Dendritic cell treated with granulocyte-macrophage colony-stimulating factor and Interleukin-4, amounts not matched to agents 40 ng/mL and 50 ng/mL, for 4 days (primary cell): ENCODE measurements around the gene RHOXF2B.
"Not testable (repeated sequence)": the region's sequence is repeated elsewhere in the genome, so short reads cannot be mapped to it uniquely, and the experiment has no call there.

Source experiments
- H3K27ac Mint-ChIP-seq: one replicate; pipeline ENCODE4 v1.8.0; 2022; ENCODE audit warnings: mild to moderate bottlenecking, mixed read lengths
- H3K27me3 Mint-ChIP-seq: one replicate; pipeline ENCODE4 v1.8.0; 2022; ENCODE audit warnings: mild to moderate bottlenecking, mixed read lengths
- H3K36me3 Mint-ChIP-seq: one replicate; pipeline ENCODE4 v1.8.0; 2022; ENCODE audit warnings: low read depth, mixed read lengths
- H3K4me1 Mint-ChIP-seq: one replicate; pipeline ENCODE4 v1.8.0; 2022; ENCODE audit warnings: low read depth, mixed read lengths
- H3K4me3 Mint-ChIP-seq: one replicate; pipeline ENCODE4 v1.8.0; 2022; ENCODE audit warnings: mild to moderate bottlenecking, moderate library complexity, mixed read lengths
- H3K9me3 Mint-ChIP-seq: one replicate; pipeline ENCODE4 v1.8.0; 2022; ENCODE audit warnings: mixed read lengths
- intact Hi-C: fragments of 100-400 bp; cut with micrococcal nuclease; formaldehyde crosslinking; loops from one replicate; pipeline ENCODE4 v1.15.0; 2022

The RHOXF2B gene

GRCh38 chrX:120077590-120077989 lies at the start of gene RHOXF2B:
Gene RHOXF2B, minus strand, starts transcription at chrX:120077690. Its CDS starts 138 bp downstream, at chrX:120077552.
- intact Hi-C loops, H3K9me3 Mint-ChIP-seq, H3K27ac Mint-ChIP-seq, H3K36me3 Mint-ChIP-seq, H3K4me3 Mint-ChIP-seq, H3K27me3 Mint-ChIP-seq, H3K4me1 Mint-ChIP-seq: not testable (repeated sequence)

DNA sequence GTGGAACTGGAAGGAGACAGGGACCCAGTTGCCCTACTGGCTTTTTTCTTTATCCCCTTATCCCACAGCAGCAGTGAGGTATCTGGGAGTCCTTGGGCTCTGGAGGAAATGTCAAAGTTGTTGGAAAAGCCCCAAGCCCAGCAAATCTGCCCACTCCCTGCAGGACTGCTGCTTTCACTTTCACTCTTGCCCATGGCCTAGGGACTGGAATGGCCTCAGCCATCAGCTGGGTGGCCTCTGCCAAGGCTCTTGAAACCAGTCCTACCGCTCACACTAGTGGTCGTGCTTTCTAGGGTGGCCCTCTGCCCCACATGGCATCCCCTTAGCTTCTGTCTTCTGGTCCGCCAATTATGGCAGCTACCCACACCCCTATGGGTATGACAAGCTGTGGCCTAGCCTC lies 48.0 kb upstream of the RHOXF2B start:
- no peaks in the 10 kb centered on the region for H3K9me3 Mint-ChIP-seq
- H3K4me3 Mint-ChIP-seq: peak overlapping the region; percentile 17
- no peaks in the 10 kb centered on the region for H3K36me3 Mint-ChIP-seq
- no peaks in the 10 kb centered on the region for H3K27me3 Mint-ChIP-seq
- H3K27ac Mint-ChIP-seq: peak overlapping the region; percentile 30
- H3K4me1 Mint-ChIP-seq: peaks cover 11% of the 10 kb centered on the region
- intact Hi-C loops: no loop called here

- H3K27ac Mint-ChIP-seq: no peak overlapping the region
- H3K27me3 Mint-ChIP-seq: no peaks in the 10 kb centered on the region
- intact Hi-C loops: no loop called here
- H3K4me1 Mint-ChIP-seq: peaks cover 4% of the 10 kb centered on the region
- no peak overlapping the region for H3K4me3 Mint-ChIP-seq
- no peaks in the 10 kb centered on the region for H3K9me3 Mint-ChIP-seq
- H3K36me3 Mint-ChIP-seq: no peaks in the 10 kb centered on the region
Observed at GRCh38 chrX:120120223-120120622, 42.7 kb upstream of the RHOXF2B start.

DNA sequence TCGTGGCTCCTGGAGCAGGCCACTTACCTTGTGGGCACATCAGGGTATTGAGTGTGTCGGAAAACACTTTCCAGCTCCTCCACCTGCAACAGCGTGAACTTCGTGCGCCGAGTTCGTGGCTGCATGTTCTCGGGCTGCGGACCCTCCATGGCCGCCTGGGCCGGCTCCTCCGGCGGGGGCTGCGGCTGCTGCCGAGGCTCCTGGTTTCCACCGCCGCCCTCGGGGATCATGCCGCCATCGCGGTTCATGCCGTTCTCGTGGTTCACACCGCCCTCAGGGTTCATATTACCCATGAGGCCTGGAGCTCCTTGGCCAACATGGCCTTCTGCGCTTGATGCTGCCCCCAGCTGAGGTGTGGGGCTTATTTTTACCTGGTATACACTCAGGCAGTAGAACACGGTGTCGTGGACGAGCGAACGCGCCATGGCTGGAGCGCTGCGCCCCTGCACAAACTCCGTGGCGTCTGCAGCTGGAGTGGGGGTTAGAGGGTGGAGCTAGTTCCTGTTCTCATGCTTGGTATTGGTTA lies 38.0 kb upstream of the RHOXF2B start, which contains the start of gene RHOXF1:
Gene RHOXF1, minus strand, starts transcription at position 476 of the 526 bp plus-strand sequence. Its CDS starts 51 bp downstream, at position 425.
- no peak within 1 kb of the TSS for H3K4me3 Mint-ChIP-seq
- H3K9me3 Mint-ChIP-seq: no peaks in the 10 kb centered on the region
- H3K4me1 Mint-ChIP-seq: no peaks in the 10 kb centered on the region
- intact Hi-C loops: no loop called here
- no peak within 1 kb of the TSS for H3K27ac Mint-ChIP-seq
- H3K27me3 Mint-ChIP-seq: no peaks in the 10 kb centered on the region
- no peaks in the 10 kb centered on the region for H3K36me3 Mint-ChIP-seq

DNA sequence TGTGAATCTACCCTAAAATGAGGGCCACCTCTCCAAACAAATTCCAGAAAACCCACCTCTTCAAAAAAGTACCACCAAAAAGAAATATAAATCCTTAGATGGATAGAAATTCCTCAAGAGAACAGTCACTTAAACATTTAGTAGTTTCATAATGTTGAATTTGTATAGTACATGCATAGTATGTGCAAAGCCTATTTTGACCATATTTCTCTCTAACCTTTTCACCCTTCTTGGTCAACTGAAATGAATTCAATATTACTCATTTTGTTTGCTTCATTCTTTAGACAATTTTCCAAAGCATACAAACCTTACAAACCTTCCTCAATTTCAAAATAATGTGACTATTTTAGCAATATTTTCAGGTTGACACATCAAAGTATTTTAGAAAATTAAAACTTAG lies 34.1 kb upstream of the RHOXF2B start:
- Mint-ChIP-seq H3K27me3 (no peaks in the 10 kb centered on the region), H3K4me1 (no peaks in the 10 kb centered on the region), H3K9me3 (no peaks in the 10 kb centered on the region), H3K27ac (no peak overlapping the region), H3K36me3 (no peaks in the 10 kb centered on the region), H3K4me3 (no peak overlapping the region)
- intact Hi-C loops: no loop called here

DNA sequence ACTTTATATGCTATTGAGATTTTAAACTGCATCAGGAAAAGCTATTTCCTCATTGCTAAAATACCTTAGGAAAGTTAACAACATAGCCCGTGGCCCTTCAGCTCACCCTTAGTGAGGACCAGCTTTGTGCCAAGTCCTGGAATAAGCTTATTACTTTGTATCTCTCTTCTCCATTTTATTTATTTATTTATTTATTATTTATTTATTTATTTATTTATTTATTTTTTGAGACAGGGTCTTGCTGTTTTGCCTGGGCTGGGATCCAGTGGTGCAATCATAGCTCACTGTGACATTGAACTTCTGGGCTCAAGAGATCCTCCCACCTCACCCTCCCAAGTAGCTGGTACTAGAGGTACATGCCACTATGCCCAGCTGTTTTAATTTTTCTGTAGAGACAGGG lies 31.9 kb upstream of the RHOXF2B start:
- Mint-ChIP-seq H3K4me3 (no peak overlapping the region), H3K4me1 (no peaks in the 10 kb centered on the region), H3K36me3 (no peaks in the 10 kb centered on the region), H3K27me3 (no peaks in the 10 kb centered on the region), H3K9me3 (no peaks in the 10 kb centered on the region), H3K27ac (no peak overlapping the region)
- intact Hi-C loops: no loop called here

GRCh38 chrX:120104707-120105106 lies 27.2 kb upstream of the RHOXF2B start:
- H3K36me3 Mint-ChIP-seq, H3K9me3 Mint-ChIP-seq, H3K4me1 Mint-ChIP-seq, H3K27me3 Mint-ChIP-seq, H3K4me3 Mint-ChIP-seq, intact Hi-C loops, H3K27ac Mint-ChIP-seq: not testable (repeated sequence)

DNA sequence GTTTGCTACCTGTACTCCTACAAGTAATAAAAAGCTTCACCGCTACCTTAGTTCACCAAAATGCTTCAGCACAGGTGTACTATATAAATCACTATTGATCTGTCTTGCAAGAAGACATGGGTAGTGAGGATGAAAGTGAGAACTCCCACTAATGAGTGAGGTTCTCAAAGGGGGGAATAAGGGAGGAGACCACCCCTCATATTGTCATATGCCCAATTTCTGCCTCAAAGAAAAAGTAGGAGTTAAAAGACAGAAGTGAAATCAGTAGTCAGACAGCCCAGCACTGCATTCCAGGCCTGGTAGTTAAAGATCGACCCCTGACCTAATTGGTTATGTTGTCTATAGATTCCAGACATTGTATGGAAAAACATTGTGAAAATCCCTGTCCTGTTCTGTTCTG lies 23.6 kb upstream of the RHOXF2B start:
- H3K27ac Mint-ChIP-seq, H3K9me3 Mint-ChIP-seq, H3K36me3 Mint-ChIP-seq, H3K27me3 Mint-ChIP-seq, H3K4me1 Mint-ChIP-seq, intact Hi-C loops, H3K4me3 Mint-ChIP-seq: not testable (repeated sequence)

DNA sequence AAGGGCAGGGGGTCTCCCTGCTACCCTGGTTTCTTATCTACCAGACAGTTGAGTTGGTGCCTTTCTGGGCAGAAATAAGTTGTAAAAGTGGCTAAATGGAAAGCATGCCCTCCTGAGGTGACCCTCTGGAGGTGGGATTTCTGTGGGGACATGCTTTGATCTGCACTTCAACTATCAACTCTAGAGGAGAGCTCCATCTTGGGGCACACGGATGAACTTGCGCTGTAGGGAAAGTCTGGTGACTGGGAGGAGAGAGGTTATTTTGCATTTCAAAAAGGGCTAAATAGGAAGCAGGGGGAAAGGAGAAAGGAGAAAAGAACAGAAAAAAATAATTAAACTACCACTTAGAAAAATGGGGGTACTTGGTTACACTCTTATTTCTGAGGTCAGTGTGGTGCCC lies 12.7 kb upstream of the RHOXF2B start:
- Mint-ChIP-seq H3K36me3 (no peaks in the 10 kb centered on the region), H3K27ac (no peak overlapping the region), H3K27me3 (peaks cover 15% of the 10 kb centered on the region), H3K9me3 (no peaks in the 10 kb centered on the region), H3K4me1 (peaks cover 13% of the 10 kb centered on the region), H3K4me3 (no peak overlapping the region)
- intact Hi-C loops: no loop called here

- intact Hi-C loops: no loop called here
- no peak overlapping the region for H3K27ac Mint-ChIP-seq
- no peaks in the 10 kb centered on the region for H3K9me3 Mint-ChIP-seq
- peaks cover 15% of the 10 kb centered on the region for H3K27me3 Mint-ChIP-seq
- H3K4me3 Mint-ChIP-seq: peak overlapping the region; percentile 10
- H3K4me1 Mint-ChIP-seq: peaks cover 13% of the 10 kb centered on the region
- H3K36me3 Mint-ChIP-seq: no peaks in the 10 kb centered on the region
Observed at GRCh38 chrX:120087289-120088017, 10.0 kb upstream of the RHOXF2B start.

DNA sequence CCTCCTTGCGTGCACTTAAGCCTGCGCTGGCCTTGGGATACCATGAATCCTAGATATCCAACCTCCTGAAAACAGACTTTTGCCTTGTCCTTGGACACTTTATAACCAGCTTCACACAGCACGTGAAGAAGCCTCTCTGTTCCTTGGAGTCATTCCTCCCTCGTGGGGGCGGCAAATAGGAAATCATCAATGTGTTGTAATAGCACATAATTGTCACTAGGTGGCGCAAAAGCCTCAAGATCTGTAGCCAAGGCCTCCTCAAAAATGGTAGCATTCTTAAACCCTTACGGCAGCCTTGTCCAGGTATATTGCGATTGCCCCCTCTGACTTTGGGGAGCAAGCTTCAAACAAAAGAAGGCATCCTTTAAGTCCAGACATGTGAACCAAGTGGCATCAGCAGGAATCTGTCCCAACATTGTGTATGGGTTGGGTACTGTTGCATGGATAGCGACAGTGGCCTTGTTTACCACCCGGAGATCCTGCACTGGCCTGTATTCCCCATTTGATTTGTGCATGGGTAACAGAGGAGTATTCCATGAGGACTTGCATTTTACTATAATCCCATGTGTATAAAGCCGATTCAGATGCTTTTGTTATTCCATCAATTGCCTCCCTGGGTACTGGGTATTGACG lies 8.2 kb upstream of the RHOXF2B start:
- H3K9me3 Mint-ChIP-seq, H3K36me3 Mint-ChIP-seq, H3K27ac Mint-ChIP-seq, intact Hi-C loops, H3K4me3 Mint-ChIP-seq: not testable (repeated sequence)
- peaks cover 13% of the 10 kb centered on the region for H3K4me1 Mint-ChIP-seq
- peaks cover 15% of the 10 kb centered on the region for H3K27me3 Mint-ChIP-seq

DNA sequence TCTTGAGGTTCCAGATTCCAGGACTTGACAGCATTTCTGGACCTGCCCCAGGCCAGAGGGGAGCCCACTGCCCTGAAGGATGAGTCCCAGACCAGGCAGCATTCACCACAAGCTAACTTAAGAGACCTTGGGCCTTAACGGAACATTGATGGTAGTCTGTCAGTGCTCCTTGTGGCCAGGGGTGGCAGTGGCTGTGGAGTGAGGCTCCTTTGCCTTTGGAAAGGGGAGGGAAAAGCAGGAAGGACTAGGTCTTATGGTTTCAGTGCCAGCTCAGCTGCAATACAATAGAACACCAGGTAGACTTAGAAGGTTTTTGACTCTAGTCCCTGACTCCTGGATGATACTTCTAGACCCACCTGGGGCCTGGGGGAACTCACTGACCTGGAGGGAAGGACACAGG lies 11.3 kb downstream of the RHOXF2B start:
- H3K27me3 Mint-ChIP-seq, H3K27ac Mint-ChIP-seq, H3K4me3 Mint-ChIP-seq, H3K4me1 Mint-ChIP-seq, H3K9me3 Mint-ChIP-seq, H3K36me3 Mint-ChIP-seq, intact Hi-C loops: not testable (repeated sequence)

- H3K4me3 Mint-ChIP-seq, intact Hi-C loops, H3K27me3 Mint-ChIP-seq, H3K9me3 Mint-ChIP-seq, H3K27ac Mint-ChIP-seq, H3K4me1 Mint-ChIP-seq, H3K36me3 Mint-ChIP-seq: not testable (repeated sequence)
Observed at GRCh38 chrX:120042712-120043111, 34.8 kb downstream of the RHOXF2B start.

DNA sequence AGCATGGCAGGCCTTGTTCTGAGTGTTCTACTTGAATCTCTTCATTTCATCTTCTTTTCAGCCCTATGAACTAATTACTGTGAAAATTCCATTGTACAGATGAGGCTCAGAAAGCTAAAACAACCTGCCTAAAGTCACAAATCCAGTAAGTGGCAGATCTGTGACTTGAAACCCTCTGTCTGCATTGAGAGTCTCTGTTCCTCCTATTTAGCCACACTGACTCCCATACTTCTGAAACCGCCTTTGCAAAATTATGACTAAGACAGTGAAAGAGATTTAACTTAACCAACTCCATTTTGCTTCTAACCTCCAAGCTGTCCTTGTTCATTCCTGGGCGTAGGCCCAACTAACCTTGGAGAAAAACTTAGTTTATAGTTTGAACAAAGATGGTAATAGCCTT lies 35.2 kb downstream of the RHOXF2B start:
- H3K4me1 Mint-ChIP-seq, H3K4me3 Mint-ChIP-seq, H3K9me3 Mint-ChIP-seq, H3K36me3 Mint-ChIP-seq, intact Hi-C loops, H3K27ac Mint-ChIP-seq, H3K27me3 Mint-ChIP-seq: not testable (repeated sequence)

- H3K4me1 Mint-ChIP-seq, H3K27ac Mint-ChIP-seq, H3K4me3 Mint-ChIP-seq, H3K27me3 Mint-ChIP-seq, H3K36me3 Mint-ChIP-seq, H3K9me3 Mint-ChIP-seq, intact Hi-C loops: not testable (repeated sequence)
Observed at GRCh38 chrX:120040176-120040575, 37.3 kb downstream of the RHOXF2B start.
